OCI-LY7 (cell line): Measurements from ENCODE around the gene NOM1. TPM values are rescaled to one million over a fixed set of nuclear protein-coding genes. Genes with fewer than 3 reads are reported as not detected.

Source experiments
- BruUV-seq: library from RNA; stranded (reverse); fragments of 400-500 nt; replicated peaks from 2 replicates; lab custom pipeline; 2021; lab: Mats Ljungman, UMichigan
- CTCF ChIA-PET: fragments of 300-600 bp; sonication (Branson Sonifier 250); formaldehyde crosslinking; loops from one replicate; lab custom pipeline; 2022; ENCODE audit warnings: antibody characterized with exemption; ENCODE audit not compliant: unreplicated experiment; lab: Charles Lee
- POLR2A ChIA-PET: fragments of 300-600 bp; sonication (Branson Sonifier 250); formaldehyde crosslinking; loops from one replicate; lab custom pipeline; 2022; ENCODE audit warnings: antibody characterized with exemption; lab: Charles Lee
- DNase-seq: peaks from one replicate; pipeline ENCODE4 v3.0.0-alpha.2; 2015; ENCODE audit warnings: low spot score
- H2AFZ ChIP-seq: fragments of 200-600 bp; sonication (generic), shearing (Covaris generic); 2 replicates; pipeline ENCODE4 v1.6.1; 2014; ENCODE audit warnings: mild to moderate bottlenecking, antibody characterized with exemption, low read length, moderate library complexity
- H3K27ac ChIP-seq: fragments of 200-600 bp; sonication (generic); 2 replicates; pipeline ENCODE4 v1.5.1; 2014; ENCODE audit warnings: mixed run types, low read depth, mild to moderate bottlenecking, moderate library complexity, low read length, inconsistent platforms; ENCODE audit not compliant: poor library complexity, severe bottlenecking
- H3K36me3 ChIP-seq: fragments of 200-600 bp; sonication (generic); 2 replicates; pipeline ENCODE4 v1.6.1; 2014; ENCODE audit warnings: mild to moderate bottlenecking, antibody characterized with exemption, low read length, moderate library complexity, mixed read lengths; ENCODE audit not compliant: insufficient read depth
- H3K4me1 ChIP-seq: fragments of 200-600 bp; sonication (generic); 2 replicates; pipeline ENCODE4 v1.5.1; 2014; ENCODE audit warnings: mild to moderate bottlenecking, low read length; ENCODE audit not compliant: insufficient read depth, poor library complexity, severe bottlenecking
- H3K4me2 ChIP-seq: fragments of 200-600 bp; sonication (generic); 2 replicates; pipeline ENCODE4 v1.6.1; 2014; ENCODE audit warnings: mild to moderate bottlenecking, low read length
- H3K4me3 ChIP-seq: fragments of 200-600 bp; sonication (generic); 2 replicates; pipeline ENCODE4 v1.5.1; 2014; ENCODE audit warnings: mild to moderate bottlenecking, low read depth, low read length; ENCODE audit not compliant: poor library complexity, severe bottlenecking
- H3K79me2 ChIP-seq: fragments of 200-600 bp; sonication (generic); 2 replicates; pipeline ENCODE4 v1.6.1; 2016; ENCODE audit warnings: low read depth, mild to moderate bottlenecking, low read length, moderate library complexity, mixed read lengths; ENCODE audit not compliant: insufficient read depth
- H3K9me2 ChIP-seq: fragments of 200-600 bp; sonication (generic); 2 replicates; pipeline ENCODE4 v1.6.1; 2016; ENCODE audit warnings: mild to moderate bottlenecking, low read length, mixed read lengths; ENCODE audit not compliant: insufficient read depth
- H3K9me3 ChIP-seq: fragments of 200-600 bp; sonication (generic); 2 replicates; pipeline ENCODE4 v1.6.1; 2014; ENCODE audit warnings: mild to moderate bottlenecking, mixed run types, low read length, mixed read lengths
- H4K20me1 ChIP-seq: fragments of 200-600 bp; sonication (generic); 2 replicates; pipeline ENCODE4 v1.6.1; 2014; ENCODE audit warnings: mild to moderate bottlenecking, antibody characterized with exemption, low read length, moderate library complexity, mixed read lengths; ENCODE audit not compliant: insufficient read depth
- EZH2phosphoT487 ChIP-seq: fragments of 200-600 bp; sonication (generic); IDR thresholded peaks from 2 replicates; pipeline ENCODE4 v1.6.1; 2018; ENCODE audit warnings: low read depth, borderline replicate concordance, mild to moderate bottlenecking, mixed run types, antibody characterized with exemption, low read length, moderate library complexity, mixed read lengths
- intact Hi-C: fragments of 100-400 bp; cut with micrococcal nuclease; formaldehyde crosslinking; loops from one replicate; pipeline ENCODE4 v1.10.0; 2022; ENCODE audit not compliant: unreplicated experiment
- total RNA-seq, 2 experiments: library from RNA; depleted of rRNA in 1 of 2; stranded (reverse); fragments of >200 nt in 1 of 2; shearing (Covaris generic) in 1 of 2; gene quantifications; 2 replicates each; pipeline ENCODE4 v1.2.3, GENCODE V29; 2014 to 2022
- TF ChIP-seq, protein P1 (sequence below): fragments of 200-600 bp; sonication (generic); conservative IDR thresholded peaks from 2 replicates; pipeline ENCODE4 v1.5.1; 2014; ENCODE audit warnings: mild to moderate bottlenecking, antibody characterized with exemption, low read length, moderate library complexity, mixed read lengths

NOM1 gene
- total RNA-seq, 2 experiments from 2014 or later = 40.2 to 59.9 TPM

DNA sequence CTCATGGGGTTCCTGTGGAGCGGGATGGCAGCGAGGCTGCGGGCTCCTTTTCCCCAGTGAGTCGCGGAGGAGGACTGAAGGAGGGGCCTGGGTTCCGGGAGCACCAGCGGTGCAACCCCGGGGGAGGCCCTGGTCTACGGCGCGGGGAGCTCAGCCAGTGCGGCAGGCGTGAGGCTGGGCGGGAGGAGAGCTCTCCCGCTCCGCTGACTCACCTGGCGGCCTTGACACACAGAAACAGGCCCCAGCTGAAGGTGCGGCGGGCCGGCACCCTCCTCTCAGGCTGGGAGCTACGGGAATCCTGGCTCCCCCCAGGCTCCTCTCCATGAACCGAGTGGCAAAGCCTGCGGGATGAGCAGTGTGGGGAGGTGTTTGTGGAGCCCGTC is 6.8 kb upstream of the NOM1 start:
- H2AFZ ChIP-seq = no peak overlapping the region
- no peaks in the 10 kb centered on the region for H3K9me2 ChIP-seq
- no peak for DNase-seq
- H3K4me2 ChIP-seq = no peak overlapping the region
- H3K4me3 ChIP-seq = no peak overlapping the region
- no TSS peak for BruUV-seq
- ChIA-PET CTCF (no interaction called here), POLR2A (interaction anchor here (0.6 to 1.2 kb wide), 2 partner anchors 10 to 101 kb away, joined by 3 to 10 read pairs; no protein-coding TSS in a partner anchor)
- no peaks in the 10 kb centered on the region for H3K36me3 ChIP-seq
- no peaks in the 10 kb centered on the region for H3K4me1 ChIP-seq
- TF ChIP-seq EZH2phosphoT487 = no peak
- TF ChIP-seq, protein P1, sequence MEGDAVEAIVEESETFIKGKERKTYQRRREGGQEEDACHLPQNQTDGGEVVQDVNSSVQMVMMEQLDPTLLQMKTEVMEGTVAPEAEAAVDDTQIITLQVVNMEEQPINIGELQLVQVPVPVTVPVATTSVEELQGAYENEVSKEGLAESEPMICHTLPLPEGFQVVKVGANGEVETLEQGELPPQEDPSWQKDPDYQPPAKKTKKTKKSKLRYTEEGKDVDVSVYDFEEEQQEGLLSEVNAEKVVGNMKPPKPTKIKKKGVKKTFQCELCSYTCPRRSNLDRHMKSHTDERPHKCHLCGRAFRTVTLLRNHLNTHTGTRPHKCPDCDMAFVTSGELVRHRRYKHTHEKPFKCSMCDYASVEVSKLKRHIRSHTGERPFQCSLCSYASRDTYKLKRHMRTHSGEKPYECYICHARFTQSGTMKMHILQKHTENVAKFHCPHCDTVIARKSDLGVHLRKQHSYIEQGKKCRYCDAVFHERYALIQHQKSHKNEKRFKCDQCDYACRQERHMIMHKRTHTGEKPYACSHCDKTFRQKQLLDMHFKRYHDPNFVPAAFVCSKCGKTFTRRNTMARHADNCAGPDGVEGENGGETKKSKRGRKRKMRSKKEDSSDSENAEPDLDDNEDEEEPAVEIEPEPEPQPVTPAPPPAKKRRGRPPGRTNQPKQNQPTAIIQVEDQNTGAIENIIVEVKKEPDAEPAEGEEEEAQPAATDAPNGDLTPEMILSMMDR = no peak
- no peaks in the 10 kb centered on the region for H3K79me2 ChIP-seq
- intact Hi-C loops = no loop called here
- peaks cover 5% of the 10 kb centered on the region; the same call in 1 of the 2 replicates for H3K9me3 ChIP-seq
- no peak overlapping the region for H3K27ac ChIP-seq
- no peaks in the 10 kb centered on the region for H4K20me1 ChIP-seq

DNA sequence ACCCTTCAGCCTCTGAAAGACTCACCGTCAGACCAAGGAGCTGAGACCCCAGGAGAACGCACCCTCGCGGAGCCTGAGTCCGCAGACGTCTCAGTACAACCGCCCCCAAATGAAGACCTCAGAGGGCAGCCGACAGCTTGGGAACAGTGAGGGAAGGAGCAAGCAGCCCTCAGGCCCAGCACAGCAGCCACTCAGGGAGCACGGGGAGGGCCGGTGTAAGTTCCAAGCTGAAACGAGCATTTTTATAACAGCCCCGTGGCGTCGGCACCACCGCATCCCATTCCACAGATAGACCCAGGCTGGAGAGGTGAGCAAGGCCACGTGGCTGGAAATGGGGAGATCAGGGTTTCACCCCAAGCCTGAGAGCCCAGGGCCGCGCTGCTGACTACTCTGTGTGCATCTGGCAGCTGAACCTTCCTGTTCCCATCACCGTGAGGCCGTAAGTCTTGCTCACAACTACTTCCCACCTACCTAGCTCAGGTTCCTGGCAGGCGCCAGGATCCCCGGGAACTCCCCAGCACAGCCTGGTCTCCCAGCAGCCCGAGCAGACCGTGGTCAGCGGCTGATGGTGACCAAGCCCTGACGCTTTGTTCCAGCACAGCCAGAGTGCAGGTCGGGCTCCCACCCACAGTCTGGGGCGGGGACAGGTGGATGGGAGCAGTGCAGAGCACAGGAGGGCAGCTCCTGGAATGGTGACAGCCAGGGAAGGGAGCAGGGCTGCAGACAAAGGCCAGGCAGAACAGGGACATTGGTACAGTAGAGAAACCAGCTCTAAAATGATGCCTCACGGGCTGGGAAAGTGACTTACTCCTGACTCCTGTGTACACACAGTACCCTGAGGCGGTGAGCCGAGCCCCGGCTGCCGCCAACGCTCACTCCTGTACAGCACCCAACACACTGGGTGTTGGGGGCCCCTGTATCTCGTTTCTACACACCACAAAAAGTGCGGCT is 6.1 kb upstream of the NOM1 start:
- H3K4me1 ChIP-seq = peaks cover 1% of the 10 kb centered on the region
- BruUV-seq = no TSS peak
- H2AFZ ChIP-seq = no peak overlapping the region
- DNase-seq = no peak
- ChIA-PET CTCF (no interaction called here), POLR2A (interaction anchor here (0.6 to 1.2 kb wide), 2 partner anchors 11 to 101 kb away, joined by 3 to 10 read pairs; no protein-coding TSS in a partner anchor)
- H3K9me3 ChIP-seq = peaks cover 5% of the 10 kb centered on the region; the same call in 1 of the 2 replicates
- peaks cover 3% of the 10 kb centered on the region; the same call in 1 of the 2 replicates for H3K79me2 ChIP-seq
- H3K4me2 ChIP-seq = no peak overlapping the region
- no peaks in the 10 kb centered on the region for H3K36me3 ChIP-seq
- H3K9me2 ChIP-seq = no peaks in the 10 kb centered on the region
- no peaks in the 10 kb centered on the region for H4K20me1 ChIP-seq
- intact Hi-C loops = no loop called here
- H3K4me3 ChIP-seq = no peak overlapping the region
- H3K27ac ChIP-seq = no peak overlapping the region
- no peak for TF ChIP-seq EZH2phosphoT487
- TF ChIP-seq, protein P1 = no peak
